ENCODE measurements around the gene UACA. TPM values are rescaled to one million over a fixed set of nuclear protein-coding genes. Genes with fewer than 3 reads are reported as not detected.

The UACA gene
- total and polyA plus RNA-seq, 2 experiments from 2014 or later = 64.0 to 135 TPM

DNA sequence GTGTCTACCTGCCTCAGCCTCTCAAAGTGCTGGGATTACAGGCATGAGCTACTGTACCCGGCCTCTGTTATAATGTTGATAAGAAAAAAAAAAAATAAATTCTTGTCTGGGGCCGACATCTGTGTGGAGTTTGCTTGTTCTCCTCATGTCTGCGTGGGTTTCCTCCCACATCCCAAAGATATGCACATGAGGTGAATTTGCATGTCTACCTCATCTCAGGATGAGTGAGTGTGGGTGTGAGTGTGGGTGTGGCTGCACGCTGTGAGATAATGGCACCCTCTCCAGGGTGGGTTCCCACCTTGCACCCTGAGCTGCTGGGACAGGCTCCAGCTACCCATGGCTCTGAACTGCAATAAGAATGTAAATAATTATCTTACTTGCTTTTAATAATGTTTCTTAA lies 25.9 kb upstream of the UACA start:
- no peak overlapping the region for H3K4me3 ChIP-seq
- no peaks in the 10 kb centered on the region for H3K36me3 ChIP-seq (ENCODE audit: low read depth)
- H2AFZ ChIP-seq = no peak overlapping the region
- no peak for DNase-seq
- WGBS, 2 experiments (ENCODE audit: low coverage in 1 of 2, low lambda C conversion rate in 2 of 2, missing lambda C conversion rate in 2 of 2) = 89 to 93% methylated on average over 4 of the region's 4 CpGs
- H3K4me1 ChIP-seq (ENCODE audit: insufficient read depth) = peaks cover 54% of the 10 kb centered on the region
- H3K9me3 ChIP-seq (ENCODE audit: low read depth) = no peaks in the 10 kb centered on the region
- no peak overlapping the region for H3K4me2 ChIP-seq (ENCODE audit: unreplicated experiment)
- no peaks in the 10 kb centered on the region for H3K27me3 ChIP-seq (replicated peaks; ENCODE audit: insufficient read depth)
- H3K9ac ChIP-seq = no peak overlapping the region
- no peak overlapping the region for H3K27ac ChIP-seq
- no peaks in the 10 kb centered on the region for H3K79me2 ChIP-seq (ENCODE audit: insufficient read depth)
- no peaks in the 10 kb centered on the region for H4K20me1 ChIP-seq (ENCODE audit: insufficient read depth)
- in situ Hi-C loops (cut with MboI) = no loop called here
- peaks cover 55% of the 10 kb centered on the region for H3F3A ChIP-seq (ENCODE audit: insufficient read depth)
- H3K9me2 ChIP-seq (ENCODE audit: insufficient read depth) = no peaks in the 10 kb centered on the region
- no peak for TF ChIP-seq EZH2 (IDR thresholded peaks at IDR 0.05; ENCODE audit: insufficient read depth, poor library complexity, severe bottlenecking)
- TF ChIP-seq EZH2phosphoT487 (IDR thresholded peaks at IDR 0.05; ENCODE audit: insufficient read depth, low read depth) = no peak

DNA sequence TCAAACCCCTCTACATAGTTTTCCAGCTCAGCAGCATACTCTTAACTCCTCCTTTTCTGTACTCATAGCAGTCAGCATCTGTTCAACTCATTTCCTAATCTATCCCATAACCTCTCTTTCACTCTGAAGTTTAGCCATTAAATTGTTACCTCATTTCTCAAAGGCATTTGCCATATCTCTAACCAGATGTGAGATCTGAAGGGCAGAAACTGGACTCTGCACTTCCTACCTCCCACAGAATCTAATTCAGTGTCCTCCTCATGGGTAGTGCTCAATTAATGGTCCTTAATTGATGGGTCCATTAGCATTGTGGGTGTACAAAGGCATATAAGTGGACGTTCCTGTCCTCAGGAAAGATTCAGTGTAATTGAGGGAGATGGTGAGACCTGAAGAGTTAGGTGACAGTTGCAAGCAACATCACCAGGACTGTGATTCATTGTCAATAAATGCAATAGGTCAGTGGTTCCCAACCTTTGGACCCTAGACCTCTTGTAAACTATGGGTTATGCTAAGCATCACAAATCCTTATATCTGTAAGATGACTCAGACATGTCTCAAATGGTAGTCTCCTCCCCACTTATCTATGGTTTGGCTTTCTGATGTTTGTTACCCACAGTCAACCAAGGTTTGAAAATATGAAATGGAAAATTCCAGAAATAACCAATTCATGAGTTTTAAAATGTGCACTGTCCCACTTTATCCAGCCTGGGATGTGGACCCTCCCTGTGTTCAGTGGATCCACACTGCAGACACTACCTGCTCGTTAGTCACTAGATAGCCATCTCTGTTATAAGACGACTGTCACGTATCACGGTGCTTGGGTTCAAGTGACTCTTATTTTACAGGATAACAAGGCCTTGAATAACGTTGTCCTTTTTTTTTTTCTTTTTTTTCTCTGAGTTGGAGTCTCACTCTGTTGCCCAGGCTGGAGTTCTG lies 25.0 kb upstream of the UACA start:
- Histone ChIP-seq H3K9ac (no peak overlapping the region), H3K36me3 (ENCODE audit: low read depth) (no peaks in the 10 kb centered on the region), H3K9me3 (ENCODE audit: low read depth) (no peaks in the 10 kb centered on the region), H3K9me2 (ENCODE audit: insufficient read depth) (no peaks in the 10 kb centered on the region), H4K20me1 (ENCODE audit: insufficient read depth) (no peaks in the 10 kb centered on the region), H3K79me2 (ENCODE audit: insufficient read depth) (no peaks in the 10 kb centered on the region), H3K4me1 (ENCODE audit: insufficient read depth) (peaks cover 53% of the 10 kb centered on the region), H3F3A (ENCODE audit: insufficient read depth) (peaks cover 55% of the 10 kb centered on the region), H3K27me3 (replicated peaks; ENCODE audit: insufficient read depth) (no peaks in the 10 kb centered on the region), H3K4me2 (ENCODE audit: unreplicated experiment) (peak overlapping the region; percentile 65), H2AFZ (no peak overlapping the region), H3K4me3 (no peak overlapping the region), H3K27ac (peak overlapping the region; percentile 55)
- TF ChIP-seq EZH2phosphoT487 (IDR thresholded peaks at IDR 0.05; ENCODE audit: insufficient read depth, low read depth) = no peak
- TF ChIP-seq EZH2 (IDR thresholded peaks at IDR 0.05; ENCODE audit: insufficient read depth, poor library complexity, severe bottlenecking) = no peak
- DNase-seq = peak; percentile 64
- 70 to 72% methylated on average over 6 of the region's 6 CpGs for WGBS, 2 experiments (ENCODE audit: low coverage in 1 of 2, low lambda C conversion rate in 2 of 2, missing lambda C conversion rate in 2 of 2)
- in situ Hi-C loops (cut with MboI) = no loop called here

DNA sequence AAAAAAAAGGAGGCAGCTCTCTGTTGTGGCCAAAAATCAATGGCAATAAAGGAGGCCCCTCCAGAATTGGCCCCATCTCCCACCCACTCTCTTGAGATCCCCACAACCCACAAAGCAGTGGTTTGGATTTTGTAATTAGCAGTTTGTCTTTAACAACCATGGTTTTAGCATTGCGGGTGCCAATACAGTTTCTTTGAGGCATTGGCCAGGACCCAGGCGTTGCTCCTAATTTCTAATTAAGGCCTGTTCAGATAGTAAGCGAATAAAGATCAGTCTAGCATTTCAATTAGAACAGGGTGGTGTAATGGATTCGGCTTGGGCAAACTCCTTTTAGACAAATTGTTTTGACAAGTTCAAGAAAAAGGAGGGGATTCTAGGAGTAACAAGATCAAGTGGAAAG lies 23.6 kb upstream of the UACA start:
- no peaks in the 10 kb centered on the region for H3K27me3 ChIP-seq (replicated peaks; ENCODE audit: insufficient read depth)
- peaks cover 44% of the 10 kb centered on the region for H3K4me1 ChIP-seq (ENCODE audit: insufficient read depth)
- no peak for TF ChIP-seq EZH2phosphoT487 (IDR thresholded peaks at IDR 0.05; ENCODE audit: insufficient read depth, low read depth)
- no peak for TF ChIP-seq EZH2 (IDR thresholded peaks at IDR 0.05; ENCODE audit: insufficient read depth, poor library complexity, severe bottlenecking)
- no peak overlapping the region for H3K4me3 ChIP-seq
- no peak for DNase-seq
- no peaks in the 10 kb centered on the region for H3K9me2 ChIP-seq (ENCODE audit: insufficient read depth)
- H3K79me2 ChIP-seq (ENCODE audit: insufficient read depth) = no peaks in the 10 kb centered on the region
- no peaks in the 10 kb centered on the region for H3K9me3 ChIP-seq (ENCODE audit: low read depth)
- H3K9ac ChIP-seq = no peak overlapping the region
- no peak overlapping the region for H2AFZ ChIP-seq
- no peaks in the 10 kb centered on the region for H3K36me3 ChIP-seq (ENCODE audit: low read depth)
- H3F3A ChIP-seq (ENCODE audit: insufficient read depth) = peaks cover 49% of the 10 kb centered on the region
- 97 to 100% methylated on average over 4 of the region's 4 CpGs for WGBS, 2 experiments (ENCODE audit: low coverage in 1 of 2, low lambda C conversion rate in 2 of 2, missing lambda C conversion rate in 2 of 2)
- H4K20me1 ChIP-seq (ENCODE audit: insufficient read depth) = no peaks in the 10 kb centered on the region
- no peak overlapping the region for H3K27ac ChIP-seq
- H3K4me2 ChIP-seq (ENCODE audit: unreplicated experiment) = no peak overlapping the region
- in situ Hi-C loops (cut with MboI) = no loop called here

DNA sequence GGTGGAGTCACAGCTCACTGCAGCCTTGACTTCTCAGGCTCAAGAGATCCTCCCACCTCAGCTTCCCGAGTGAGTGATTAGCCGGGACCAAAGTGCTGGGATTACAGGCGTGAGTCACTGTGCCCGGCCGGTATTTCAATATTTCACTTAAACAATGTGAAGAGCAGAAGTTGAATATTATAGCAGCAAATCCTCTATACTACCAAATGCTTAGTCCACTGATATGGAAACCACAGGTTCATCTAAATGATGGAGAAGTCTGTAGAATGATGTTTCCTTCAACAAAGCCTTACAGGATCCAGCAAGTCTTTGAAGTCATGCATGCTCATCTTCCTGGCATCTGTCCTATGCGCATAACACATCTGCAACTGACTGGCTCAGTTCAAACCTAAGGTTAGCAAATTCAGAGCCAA lies 20.3 kb upstream of the UACA start:
- Histone ChIP-seq H3K4me1 (ENCODE audit: insufficient read depth) (peaks cover 30% of the 10 kb centered on the region), H3K27ac (peak overlapping the region; percentile 23), H3K27me3 (replicated peaks; ENCODE audit: insufficient read depth) (no peaks in the 10 kb centered on the region), H3K79me2 (ENCODE audit: insufficient read depth) (no peaks in the 10 kb centered on the region), H3K4me2 (ENCODE audit: unreplicated experiment) (peak overlapping the region; percentile 63), H3K9me3 (ENCODE audit: low read depth) (no peaks in the 10 kb centered on the region), H3K9ac (no peak overlapping the region), H3K36me3 (ENCODE audit: low read depth) (no peaks in the 10 kb centered on the region), H3F3A (ENCODE audit: insufficient read depth) (peaks cover 37% of the 10 kb centered on the region), H4K20me1 (ENCODE audit: insufficient read depth) (no peaks in the 10 kb centered on the region), H3K9me2 (ENCODE audit: insufficient read depth) (no peaks in the 10 kb centered on the region), H3K4me3 (no peak overlapping the region), H2AFZ (no peak overlapping the region)
- 16 to 17% methylated on average over 6 of the region's 6 CpGs for WGBS, 2 experiments (ENCODE audit: low coverage in 1 of 2, low lambda C conversion rate in 2 of 2, missing lambda C conversion rate in 2 of 2)
- no peak for TF ChIP-seq EZH2 (IDR thresholded peaks at IDR 0.05; ENCODE audit: insufficient read depth, poor library complexity, severe bottlenecking)
- no peak for TF ChIP-seq EZH2phosphoT487 (IDR thresholded peaks at IDR 0.05; ENCODE audit: insufficient read depth, low read depth)
- peak; percentile 81 for DNase-seq
- in situ Hi-C loops (cut with MboI) = no loop called here

Measured in GM23248 (cell line).